Endothelial cell of umbilical vein (primary cell): Measurements from ENCODE around the gene ATG5. TPM values are rescaled to one million over a fixed set of nuclear protein-coding genes. Genes with fewer than 3 reads are reported as not detected.

Experiments used
- BruUV-seq: library from RNA; stranded (reverse); fragments of 400-500 nt; replicated peaks from 2 replicates; lab custom pipeline; 2021; lab: Mats Ljungman, UMichigan
- CTCF ChIA-PET: fragments of 300-600, 350-600 bp; sonication (Branson Sonifier 250); formaldehyde crosslinking; loops from one replicate; lab custom pipeline; 2021; ENCODE audit warnings: antibody characterized with exemption, inconsistent platforms; lab: Charles Lee
- POLR2A ChIA-PET: fragments of 300-600, 350-600 bp; sonication (Branson Sonifier 250); formaldehyde crosslinking; loops from one replicate; lab custom pipeline; 2021; ENCODE audit warnings: antibody characterized with exemption, inconsistent platforms; lab: Charles Lee
- DNase-seq: peaks from one replicate; pipeline ENCODE4 v3.0.0-alpha.2; 2011; ENCODE audit warnings: low read depth, low spot score
- FAIRE-seq: peaks from 2 replicates; lab custom pipeline; 2011; peaks lifted over from hg19 to GRCh38; lab: Jason Lieb, UNC
- H2AFZ ChIP-seq: 2 replicates; pipeline ENCODE4 v1.6.0; 2012; ENCODE audit warnings: low read depth, low read length, control low read depth, inconsistent platforms
- H3K27ac ChIP-seq: 2 replicates; pipeline ENCODE4 v1.5.1; 2011; ENCODE audit warnings: low read depth, mild to moderate bottlenecking, control low read depth, low read length, moderate library complexity; ENCODE audit not compliant: insufficient read depth
- H3K27me3 ChIP-seq, 2 experiments: 2 replicates each; pipeline versions ENCODE4 v1.6.0 to v1.6.1; 2011; ENCODE audit warnings: low read length in 2 of 2, mixed read lengths in 1 of 2; ENCODE audit not compliant: control insufficient read depth in 2 of 2, insufficient read depth in 2 of 2
- H3K36me3 ChIP-seq, 2 experiments: 2 replicates in 1 of 2; 3 replicates in 1 of 2; pipeline ENCODE4 v1.5.1; 2011; ENCODE audit warnings: low read length in 2 of 2, mild to moderate bottlenecking in 1 of 2, moderate library complexity in 1 of 2; ENCODE audit not compliant: control insufficient read depth in 2 of 2, insufficient read depth in 2 of 2; ENCODE audit errors: extremely low read depth in 1 of 2
- H3K4me1 ChIP-seq: 3 replicates; pipeline ENCODE4 v1.5.1; 2011; ENCODE audit warnings: mild to moderate bottlenecking, low read length; ENCODE audit not compliant: control insufficient read depth, insufficient read depth; ENCODE audit errors: extremely low read depth
- H3K4me2 ChIP-seq: 2 replicates; pipeline ENCODE4 v1.6.1; 2011; ENCODE audit warnings: low read length, control low read depth, mixed read lengths; ENCODE audit not compliant: insufficient read depth
- H3K4me3 ChIP-seq, 3 experiments: fragments of 200-600 bp in 1 of 3; sonication (generic), shearing (Covaris generic) in 1 of 3; replicated peaks in 1 of 3; 2 replicates each; pipeline ENCODE4 v1.5.1; 2011 to 2016; ENCODE audit warnings: control low read depth in 3 of 3, low read length in 3 of 3, mild to moderate bottlenecking in 2 of 3, inconsistent platforms in 1 of 3, low read depth in 1 of 3, moderate library complexity in 1 of 3; ENCODE audit not compliant: insufficient read depth in 1 of 3
- H3K79me2 ChIP-seq: 2 replicates; pipeline ENCODE4 v1.6.0; 2012; ENCODE audit warnings: low read length, inconsistent platforms; ENCODE audit not compliant: control insufficient read depth, insufficient read depth
- H3K9ac ChIP-seq: replicated peaks from 2 replicates; pipeline ENCODE3; 2011; ENCODE audit warnings: low read length, control low read depth; ENCODE audit not compliant: insufficient read depth; ENCODE audit errors: extremely low read depth
- H3K9me1 ChIP-seq: replicated peaks from 3 replicates; pipeline ENCODE4 v1.6.0; 2011; ENCODE audit warnings: mild to moderate bottlenecking, low read length; ENCODE audit not compliant: control insufficient read depth, insufficient read depth; ENCODE audit errors: extremely low read depth
- H3K9me3 ChIP-seq: replicated peaks from 2 replicates; pipeline ENCODE4 v1.5.1; 2012; ENCODE audit warnings: low read length, inconsistent platforms; ENCODE audit not compliant: control insufficient read depth, insufficient read depth
- H4K20me1 ChIP-seq: replicated peaks from 2 replicates; pipeline ENCODE3; 2011; ENCODE audit warnings: mild to moderate bottlenecking, low read length; ENCODE audit not compliant: control insufficient read depth, insufficient read depth; ENCODE audit errors: extremely low read depth
- CTCF ChIP-seq, 2 donors: IDR thresholded peaks; 1 replicate in 1 of 2; 2 replicates in 1 of 2; pipeline ENCODE4 v1.5.1; 2011; ENCODE audit warnings: low read length in 2 of 2, mild to moderate bottlenecking in 2 of 2, moderate library complexity in 2 of 2, control low read depth in 1 of 2, inconsistent platforms in 1 of 2, low read depth in 1 of 2; ENCODE audit not compliant: insufficient read depth in 1 of 2; ENCODE audit errors: extremely low read depth in 1 of 2
- EZH2 ChIP-seq: IDR thresholded peaks from 2 replicates; pipeline ENCODE4 v1.6.1; 2012; ENCODE audit warnings: borderline replicate concordance, low read depth, mild to moderate bottlenecking, moderate library complexity, low read length, inconsistent platforms; ENCODE audit not compliant: severe bottlenecking
- FOS ChIP-seq: IDR thresholded peaks from 2 replicates; pipeline ENCODE4 v1.6.1; 2011; ENCODE audit warnings: mild to moderate bottlenecking, low read length, moderate library complexity, borderline replicate concordance; ENCODE audit not compliant: insufficient read depth
- GATA2 ChIP-seq: IDR thresholded peaks from 2 replicates; pipeline ENCODE4 v1.7.0; 2011; ENCODE audit warnings: low read depth, mild to moderate bottlenecking, moderate library complexity, mixed read lengths, low read length; ENCODE audit not compliant: insufficient read length, insufficient read depth
- JUN ChIP-seq: IDR thresholded peaks from 2 replicates; pipeline ENCODE4 v1.6.1; 2011; ENCODE audit warnings: borderline replicate concordance, low read depth; ENCODE audit not compliant: insufficient read length, insufficient read depth
- MAX ChIP-seq: IDR thresholded peaks from 2 replicates; pipeline ENCODE4 v1.6.1; 2011; ENCODE audit not compliant: insufficient read depth, insufficient read length
- MYC ChIP-seq: IDR thresholded peaks from one replicate; pipeline ENCODE4 v1.6.1; 2011; ENCODE audit warnings: mild to moderate bottlenecking, low read depth, low read length
- POLR2AphosphoS5 ChIP-seq: IDR thresholded peaks from 2 replicates; pipeline ENCODE4 v1.6.1; 2012; ENCODE audit warnings: low read depth, mild to moderate bottlenecking, control low read depth, low read length, moderate library complexity; ENCODE audit not compliant: insufficient read depth
- dilution Hi-C: fragments of 300-500 bp; cut with MboI; formaldehyde crosslinking; loops from one replicate; pipeline ENCODE4 v1.15.0; 2019; ENCODE audit warnings: low sequenced_read_pairs; ENCODE audit not compliant: extremely low pct_ligation_motif_present
- intact Hi-C: fragments of 100-400 bp; cut with micrococcal nuclease; formaldehyde crosslinking; loops from one replicate; pipeline ENCODE4 v1.10.0; 2022
- polyA plus RNA-seq, 4 experiments: library from polyadenylated mRNA; depleted of rRNA in 3 of 4; stranded (reverse) in 3 of 4; unstranded in 1 of 4; fragments of >200 nt; gene quantifications; 2 replicates each; pipeline versions ENCODE4 v1.2.1 to v1.2.3, GENCODE V29; 2011 to 2012; ENCODE audit warnings: missing spikeins in 1 of 4
- total RNA-seq: library from RNA; stranded (reverse); gene quantifications from 2 replicates; pipeline ENCODE4 v1.2.3, GENCODE V29; 2021

Gene ATG5
- total and polyA plus RNA-seq, 2 donors (not counting 3 experiments of a cell fraction or from before 2014, with no cell fraction given), result 14.1 to 32.8 TPM

- Histone ChIP-seq H3K4me2 (no peak overlapping the region), H4K20me1 (no peaks in the 10 kb centered on the region), H3K4me3 (no peak overlapping the region), H3K27me3 (no peaks in the 10 kb centered on the region), H3K36me3 (no peaks in the 10 kb centered on the region), H2AFZ (no peak overlapping the region), H3K9ac (no peak overlapping the region), H3K79me2 (no peaks in the 10 kb centered on the region), H3K4me1 (no peaks in the 10 kb centered on the region), H3K27ac (no peak overlapping the region), H3K9me3 (no peaks in the 10 kb centered on the region), H3K9me1 (no peaks in the 10 kb centered on the region)
- dilution Hi-C loops (no loop called here), intact Hi-C loops (no loop called here)
- BruUV-seq, result no TSS peak
- DNase-seq, result no peak
- no peak for FAIRE-seq
- TF ChIP-seq CTCF (IDR thresholded peaks at IDR 0.05; ENCODE audit: extremely low read depth in 1 of 2, insufficient read depth in 1 of 2, low read depth in 1 of 2, low read length in 2 of 2) (no peak), JUN (no peak), FOS (no peak), MAX (no peak), MYC (no peak), EZH2 (no peak), GATA2 (no peak), POLR2AphosphoS5 (no peak)
- ChIA-PET CTCF (no interaction called here), POLR2A (no interaction called here)
Observed at GRCh38 chr6:106180208-106180607, 145.4 kb downstream of the ATG5 start.
